PC-3 (cell line): ENCODE measurements around the gene COA1. TPM values are rescaled to one million over a fixed set of nuclear protein-coding genes. Genes with fewer than 3 reads are reported as not detected.
A peak's percentile ranks its signal among the peaks of the same experiment; 100 is the strongest.

Experiments used
- ATAC-seq: fragments of 200-7000 bp; cut with Tn5 transposase; 2 replicates; pipeline ENCODE4 v1.9.1; 2020; ENCODE audit warnings: mild to moderate bottlenecking, moderate library complexity
- BruUV-seq: library from RNA; stranded (reverse); fragments of 400-500 nt; replicated peaks from 2 replicates; lab custom pipeline; 2021; lab: Mats Ljungman, UMichigan
- CTCF ChIA-PET: fragments of 300-600 bp; sonication (Branson Sonifier 250); formaldehyde crosslinking; loops from one replicate; lab custom pipeline; 2022; ENCODE audit warnings: antibody characterized with exemption; lab: Charles Lee
- POLR2A ChIA-PET: fragments of 300-600 bp; sonication (Branson Sonifier 250); formaldehyde crosslinking; loops from one replicate; lab custom pipeline; 2022; ENCODE audit warnings: antibody characterized with exemption; ENCODE audit not compliant: unreplicated experiment; lab: Charles Lee
- DNase-seq: peaks from one replicate; pipeline ENCODE4 v3.0.0-alpha.2; 2015
- H2AFZ ChIP-seq: fragments of 300-600 bp; sonication (generic); 2 replicates; pipeline ENCODE4 v1.6.0; 2016; ENCODE audit warnings: antibody characterized with exemption, low read length
- H3F3A ChIP-seq: fragments of 300-600 bp; sonication (generic); one replicate; pipeline ENCODE4 v1.6.0; 2017; ENCODE audit warnings: antibody characterized with exemption, low read length, control low read depth, mild to moderate bottlenecking; ENCODE audit not compliant: unreplicated experiment
- H3K27ac ChIP-seq: fragments of 300-600 bp; sonication (generic); 2 replicates; pipeline ENCODE4 v1.5.1; 2016; ENCODE audit warnings: mild to moderate bottlenecking, low read length
- H3K27me3 ChIP-seq: fragments of 300-600 bp; sonication (generic); 2 replicates; pipeline ENCODE4 v1.6.1; 2016; ENCODE audit warnings: low read length, mixed read lengths
- H3K36me3 ChIP-seq: fragments of 300-600 bp; sonication (generic); 2 replicates; pipeline ENCODE4 v1.6.1; 2016; ENCODE audit warnings: low read depth, mixed run types, low read length, mixed read lengths
- H3K4me1 ChIP-seq: fragments of 300-600 bp; sonication (generic); 2 replicates; pipeline ENCODE4 v1.5.1; 2016; ENCODE audit warnings: low read length; ENCODE audit not compliant: insufficient read depth
- H3K4me2 ChIP-seq: fragments of 300-600 bp; sonication (generic); 2 replicates; pipeline ENCODE4 v1.6.0; 2016; ENCODE audit warnings: low read length
- H3K4me3 ChIP-seq: fragments of 300-600 bp; sonication (generic); 2 replicates; pipeline ENCODE4 v1.5.1; 2016; ENCODE audit warnings: mild to moderate bottlenecking, low read length, mixed read lengths
- H3K79me2 ChIP-seq: fragments of 300-600 bp; sonication (generic); 2 replicates; pipeline ENCODE4 v1.6.1; 2017; ENCODE audit warnings: low read length, mixed read lengths
- H3K9ac ChIP-seq: fragments of 300-600 bp; sonication (generic); 2 replicates; pipeline ENCODE4 v1.6.0; 2016; ENCODE audit warnings: mild to moderate bottlenecking, low read length
- H3K9me2 ChIP-seq: fragments of 300-600 bp; sonication (generic); replicated peaks from 2 replicates; pipeline ENCODE4 v1.6.1; 2016; ENCODE audit warnings: mixed run types, low read length, mixed read lengths
- H3K9me3 ChIP-seq: fragments of 300-600 bp; sonication (generic); 2 replicates; pipeline ENCODE4 v1.6.1; 2016; ENCODE audit warnings: low read length, mixed read lengths
- H4K20me1 ChIP-seq: fragments of 300-600 bp; sonication (generic); 2 replicates; pipeline ENCODE4 v1.6.1; 2016; ENCODE audit warnings: low read length, mixed read lengths
- EZH2 ChIP-seq: fragments of 300-600 bp; sonication (generic); IDR thresholded peaks from one replicate; pipeline ENCODE4 v1.6.1; 2017; ENCODE audit warnings: antibody characterized with exemption, mild to moderate bottlenecking, low read length; ENCODE audit not compliant: unreplicated experiment
- EZH2phosphoT487 ChIP-seq: fragments of 300-600 bp; sonication (generic); IDR thresholded peaks from 2 replicates; pipeline ENCODE4 v1.6.1; 2018; ENCODE audit warnings: mild to moderate bottlenecking, antibody characterized with exemption, low read length, borderline replicate concordance
- intact Hi-C: fragments of 100-400 bp; cut with micrococcal nuclease; formaldehyde crosslinking; loops from 2 replicates; pipeline ENCODE4 v1.9.0; 2023
- total RNA-seq: library from RNA; depleted of rRNA; stranded (reverse); fragments of >200 nt; gene quantifications from 2 replicates; pipeline ENCODE4 v1.2.3, GENCODE V29; 2014
- TF ChIP-seq, protein P1 (sequence below): fragments of 300-600 bp; sonication (generic); conservative IDR thresholded peaks from 2 replicates; pipeline ENCODE4 v1.5.1; 2017; ENCODE audit warnings: antibody characterized with exemption, low read depth, mild to moderate bottlenecking, low read length

Gene COA1
- total RNA-seq, 1 experiment from 2014 or later, result 82.0 TPM

DNA sequence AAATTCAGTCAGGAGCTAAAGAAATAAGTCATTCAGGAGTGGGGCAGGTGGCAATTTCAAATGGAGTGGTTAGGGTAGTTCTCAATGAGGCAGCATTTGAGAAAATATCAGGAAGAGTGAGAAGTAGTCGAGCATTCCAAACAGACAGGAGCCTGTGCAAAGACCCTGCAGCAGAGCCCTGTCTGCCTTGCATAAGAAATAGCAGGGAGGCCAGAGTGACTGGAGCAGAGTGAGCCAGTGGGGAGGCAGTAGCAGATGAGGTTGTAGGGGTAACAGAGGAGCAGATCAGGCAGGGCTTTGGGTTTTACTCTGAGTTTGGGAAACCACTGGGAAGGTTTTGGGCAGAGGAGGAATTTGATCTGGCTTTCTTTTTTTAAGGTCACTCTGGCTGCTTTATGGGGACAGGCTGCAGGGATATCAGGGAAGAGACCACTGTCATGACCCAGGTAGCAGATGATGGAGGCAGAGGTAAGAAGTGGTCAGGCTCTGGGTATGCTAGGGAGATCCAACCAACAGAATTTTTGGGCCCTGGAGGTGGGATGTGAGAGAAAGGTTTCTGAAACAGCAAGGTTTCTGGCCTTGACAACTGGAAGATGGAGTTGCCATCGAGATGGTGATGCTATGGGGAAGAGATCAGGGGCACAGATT lies 27.9 kb upstream of the COA1 start:
- no TSS peak for BruUV-seq
- DNase-seq (no peak), ATAC-seq (no peak)
- Histone ChIP-seq H3K36me3 (no peaks in the 10 kb centered on the region), H3F3A (no peaks in the 10 kb centered on the region), H3K4me2 (no peak overlapping the region), H3K4me3 (no peak overlapping the region), H2AFZ (no peak overlapping the region), H3K9ac (no peak overlapping the region), H3K9me3 (no peaks in the 10 kb centered on the region), H3K9me2 (no peaks in the 10 kb centered on the region), H3K79me2 (peaks cover 12% of the 10 kb centered on the region; the same call in 1 of the 2 replicates), H3K27me3 (no peaks in the 10 kb centered on the region), H4K20me1 (no peaks in the 10 kb centered on the region), H3K4me1 (peaks cover 35% of the 10 kb centered on the region), H3K27ac (no peak overlapping the region)
- TF ChIP-seq EZH2, result no peak
- POLR2A ChIA-PET, result interaction anchor here (0.8 kb wide), 1 partner anchor 45 kb away, joined by 4 read pairs; no protein-coding TSS in a partner anchor
- intact Hi-C loops, result no loop called here
- CTCF ChIA-PET, result no interaction called here

DNA sequence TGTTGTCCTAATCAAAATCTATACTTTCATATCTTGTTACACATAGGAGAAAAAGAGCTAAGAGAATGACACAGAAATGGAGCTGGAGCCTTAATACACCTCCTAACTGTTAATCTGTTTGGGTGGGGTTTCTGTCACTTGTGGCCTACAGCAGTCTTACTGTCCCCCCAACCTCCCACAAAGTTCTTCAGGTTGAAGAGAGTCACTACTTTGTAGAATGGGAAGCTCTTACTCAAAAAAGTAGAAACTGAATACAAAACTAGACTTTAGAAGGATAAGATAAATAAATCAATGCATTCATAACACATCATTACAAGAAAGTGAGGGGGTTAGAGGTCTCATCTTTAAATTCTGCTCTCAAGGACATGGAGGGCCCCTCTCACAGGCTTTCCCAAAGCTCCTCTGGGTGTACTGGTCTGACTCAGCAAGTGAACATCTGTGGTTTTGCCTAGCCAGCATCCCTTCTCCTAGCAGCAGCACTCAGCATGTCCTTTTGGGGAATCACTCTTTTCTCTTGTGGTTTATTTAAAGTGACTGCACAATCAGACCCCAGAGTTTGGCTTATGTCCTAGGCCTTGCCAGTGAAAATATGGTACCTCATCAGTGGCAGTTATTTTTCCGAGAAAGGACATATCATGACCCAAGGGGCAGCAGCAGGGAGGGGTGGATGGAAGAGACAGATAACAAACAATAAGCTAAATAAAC lies 27.2 kb upstream of the COA1 start:
- peaks cover 28% of the 10 kb centered on the region for H3K4me1 ChIP-seq
- BruUV-seq, result no TSS peak
- no peak overlapping the region for H3K4me2 ChIP-seq
- POLR2A ChIA-PET, result interaction anchor here (0.8 kb wide), 1 partner anchor 46 kb away, joined by 4 read pairs; no protein-coding TSS in a partner anchor
- TF ChIP-seq EZH2 (no peak), EZH2phosphoT487 (no peak)
- TF ChIP-seq, protein P1, sequence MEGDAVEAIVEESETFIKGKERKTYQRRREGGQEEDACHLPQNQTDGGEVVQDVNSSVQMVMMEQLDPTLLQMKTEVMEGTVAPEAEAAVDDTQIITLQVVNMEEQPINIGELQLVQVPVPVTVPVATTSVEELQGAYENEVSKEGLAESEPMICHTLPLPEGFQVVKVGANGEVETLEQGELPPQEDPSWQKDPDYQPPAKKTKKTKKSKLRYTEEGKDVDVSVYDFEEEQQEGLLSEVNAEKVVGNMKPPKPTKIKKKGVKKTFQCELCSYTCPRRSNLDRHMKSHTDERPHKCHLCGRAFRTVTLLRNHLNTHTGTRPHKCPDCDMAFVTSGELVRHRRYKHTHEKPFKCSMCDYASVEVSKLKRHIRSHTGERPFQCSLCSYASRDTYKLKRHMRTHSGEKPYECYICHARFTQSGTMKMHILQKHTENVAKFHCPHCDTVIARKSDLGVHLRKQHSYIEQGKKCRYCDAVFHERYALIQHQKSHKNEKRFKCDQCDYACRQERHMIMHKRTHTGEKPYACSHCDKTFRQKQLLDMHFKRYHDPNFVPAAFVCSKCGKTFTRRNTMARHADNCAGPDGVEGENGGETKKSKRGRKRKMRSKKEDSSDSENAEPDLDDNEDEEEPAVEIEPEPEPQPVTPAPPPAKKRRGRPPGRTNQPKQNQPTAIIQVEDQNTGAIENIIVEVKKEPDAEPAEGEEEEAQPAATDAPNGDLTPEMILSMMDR, result no peak
- peaks cover 12% of the 10 kb centered on the region; the same call in 1 of the 2 replicates for H3K79me2 ChIP-seq
- no peaks in the 10 kb centered on the region for H3K9me3 ChIP-seq
- intact Hi-C loops, result no loop called here
- DNase-seq, result peak; percentile 48
- H2AFZ ChIP-seq, result no peak overlapping the region
- CTCF ChIA-PET, result no interaction called here
- no peak overlapping the region for H3K27ac ChIP-seq
- no peaks in the 10 kb centered on the region for H3K36me3 ChIP-seq
- no peak overlapping the region for H3K4me3 ChIP-seq
- H3K9me2 ChIP-seq, result no peaks in the 10 kb centered on the region
- H3F3A ChIP-seq, result no peaks in the 10 kb centered on the region
- ATAC-seq, result peak; percentile 20; the same call in 1 of the 2 replicates
- H3K9ac ChIP-seq, result no peak overlapping the region
- no peaks in the 10 kb centered on the region for H3K27me3 ChIP-seq
- no peaks in the 10 kb centered on the region for H4K20me1 ChIP-seq

DNA sequence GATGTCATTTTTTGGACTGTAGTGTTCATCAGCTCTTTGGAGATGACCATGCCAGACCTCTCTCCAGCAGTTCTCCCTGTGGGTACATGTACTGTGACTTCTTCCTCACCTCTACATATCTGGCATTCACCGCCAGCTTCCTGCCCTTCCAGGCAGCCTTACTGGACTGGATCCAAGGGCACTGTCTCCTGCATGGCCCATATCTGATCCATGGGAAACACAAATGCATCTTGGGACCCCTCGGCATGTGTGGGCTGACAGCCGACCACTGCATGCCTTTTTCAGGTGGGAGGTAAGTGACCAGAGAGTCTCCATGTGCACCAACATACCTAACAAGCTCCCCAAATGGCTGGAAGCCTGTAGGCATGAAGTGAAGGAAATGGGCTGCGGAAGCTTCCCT lies 25.3 kb upstream of the COA1 start:
- ATAC-seq, result no peak
- Histone ChIP-seq H3K36me3 (no peaks in the 10 kb centered on the region), H3K9me3 (no peaks in the 10 kb centered on the region), H3K9me2 (no peaks in the 10 kb centered on the region), H3K4me3 (no peak overlapping the region), H3K4me1 (peaks cover 22% of the 10 kb centered on the region; the same call in 1 of the 2 replicates), H3K27me3 (no peaks in the 10 kb centered on the region), H3K79me2 (peaks cover 7% of the 10 kb centered on the region; the same call in 1 of the 2 replicates), H3K9ac (no peak overlapping the region), H2AFZ (no peak overlapping the region), H3K27ac (no peak overlapping the region), H4K20me1 (no peaks in the 10 kb centered on the region), H3K4me2 (no peak overlapping the region), H3F3A (no peaks in the 10 kb centered on the region)
- no peak for DNase-seq
- ChIA-PET POLR2A (interaction anchor here (0.6 kb wide), 1 partner anchor 242 kb away, joined by 4 read pairs; no protein-coding TSS in a partner anchor), CTCF (no interaction called here)
- TF ChIP-seq EZH2phosphoT487 (no peak), EZH2 (no peak)
- TF ChIP-seq, protein P1, result no peak
- intact Hi-C loops, result no loop called here
- BruUV-seq, result no TSS peak
